LHCN-M2 (cell line): Measurements from ENCODE around the gene TBX1. TPM values are rescaled to one million over a fixed set of nuclear protein-coding genes. Genes with fewer than 3 reads are reported as not detected.
"Not testable (repeated sequence)": the region's sequence is repeated elsewhere in the genome, so short reads cannot be mapped to it uniquely, and the experiment has no call there.

Experiments used
- DNase-seq: peaks from one replicate; pipeline ENCODE4 v3.0.0-alpha.2; 2012; ENCODE audit warnings: low read depth
- total RNA-seq: library from RNA; depleted of rRNA; stranded (reverse); fragments of >200 nt; gene quantifications from 2 replicates; pipeline ENCODE4 v1.2.3, GENCODE V29; 2014

The TBX1 gene
- total RNA-seq, 1 experiment from 2014 or later: 16.7 TPM

DNA sequence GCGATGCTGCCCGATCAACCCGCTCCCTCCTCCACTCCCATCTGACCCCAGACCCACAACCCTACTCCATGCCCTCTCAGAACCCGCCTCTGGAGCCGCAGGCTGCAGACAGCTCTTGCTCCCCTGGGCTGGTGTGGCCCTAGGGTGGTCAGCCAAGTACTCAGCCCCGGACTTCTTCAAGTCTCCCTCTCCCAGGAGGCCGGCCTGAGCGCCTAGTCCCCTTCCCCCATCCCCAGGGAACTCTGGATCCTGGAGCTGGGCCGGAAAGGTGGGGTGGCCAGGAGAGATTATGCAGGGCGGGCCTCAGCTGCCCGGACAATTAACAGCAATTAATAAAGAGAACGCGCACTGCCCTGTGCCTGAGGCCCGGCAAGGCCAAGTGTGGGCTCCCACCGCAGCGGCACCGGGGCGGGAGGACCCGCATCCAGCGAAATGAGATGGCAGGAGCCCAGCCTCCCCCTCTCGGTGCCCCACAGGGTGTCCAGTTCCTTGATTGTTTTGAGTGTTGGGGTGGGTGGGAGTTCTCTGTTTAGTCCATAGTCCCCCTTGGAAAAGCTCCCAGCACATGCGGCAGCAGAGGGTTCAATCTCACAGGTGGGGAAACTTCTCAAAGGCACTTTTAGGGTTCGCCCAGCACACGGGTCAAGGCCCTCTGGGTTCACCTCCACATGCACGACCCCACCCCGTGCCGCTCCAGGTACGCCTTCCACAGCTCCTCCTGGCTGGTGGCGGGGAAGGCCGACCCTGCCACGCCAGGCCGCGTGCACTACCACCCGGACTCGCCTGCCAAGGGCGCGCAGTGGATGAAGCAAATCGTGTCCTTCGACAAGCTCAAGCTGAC, 3.1 kb downstream of the TBX1 start:
- DNase-seq: no peak

DNA sequence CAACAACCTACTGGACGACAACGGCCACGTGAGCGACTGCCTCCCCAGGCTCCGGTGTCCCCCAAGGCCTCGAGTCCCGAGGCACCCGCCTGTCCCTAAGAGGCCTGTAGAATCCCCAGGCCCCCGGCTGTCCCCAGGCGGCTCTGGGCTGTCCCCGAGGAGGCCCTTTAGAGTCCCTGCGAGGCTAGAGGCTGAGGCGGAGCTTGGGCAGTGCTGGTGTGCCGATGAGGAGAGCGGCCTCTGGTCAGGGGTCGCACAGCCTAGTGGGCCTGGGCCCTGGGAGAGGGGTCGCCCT, 3.7 kb downstream of the TBX1 start:
- no peak for DNase-seq

DNA sequence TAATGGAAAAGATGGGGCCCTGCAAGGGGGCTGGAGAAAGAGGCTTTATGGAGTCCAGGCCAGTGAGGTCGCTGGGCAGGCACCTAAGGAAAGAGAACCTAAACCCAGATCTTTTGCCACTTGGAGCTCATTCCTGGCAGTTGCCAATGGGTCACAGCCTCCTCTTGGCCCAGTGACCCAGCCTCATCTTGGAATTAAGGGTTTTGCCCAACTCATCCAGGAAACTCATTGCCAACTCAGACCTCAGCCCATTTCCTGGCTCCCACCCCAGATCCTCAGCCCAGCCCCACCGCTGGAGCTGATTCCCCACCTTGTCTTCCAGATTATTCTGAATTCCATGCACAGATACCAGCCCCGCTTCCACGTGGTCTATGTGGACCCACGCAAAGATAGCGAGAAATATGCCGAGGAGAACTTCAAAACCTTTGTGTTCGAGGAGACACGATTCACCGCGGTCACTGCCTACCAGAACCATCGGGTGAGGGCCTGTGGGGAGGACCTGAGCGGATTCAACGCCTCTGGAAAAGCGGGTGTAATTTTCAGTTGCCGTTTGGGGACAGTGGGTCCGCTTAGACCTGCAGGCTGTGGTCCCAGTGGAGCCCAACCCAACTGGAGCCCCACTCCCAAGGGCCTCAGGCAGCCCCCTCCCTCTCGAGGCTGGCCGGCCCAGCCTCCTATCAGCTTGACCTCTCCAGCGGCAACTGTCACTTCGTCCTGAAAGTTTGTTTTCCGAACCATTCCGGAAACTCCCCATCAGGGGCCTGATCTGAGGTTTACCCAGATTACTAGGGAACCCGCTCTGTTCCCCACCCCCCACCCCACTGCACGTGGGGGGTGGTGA, 4.3 kb downstream of the TBX1 start:
- DNase-seq: no peak

DNA sequence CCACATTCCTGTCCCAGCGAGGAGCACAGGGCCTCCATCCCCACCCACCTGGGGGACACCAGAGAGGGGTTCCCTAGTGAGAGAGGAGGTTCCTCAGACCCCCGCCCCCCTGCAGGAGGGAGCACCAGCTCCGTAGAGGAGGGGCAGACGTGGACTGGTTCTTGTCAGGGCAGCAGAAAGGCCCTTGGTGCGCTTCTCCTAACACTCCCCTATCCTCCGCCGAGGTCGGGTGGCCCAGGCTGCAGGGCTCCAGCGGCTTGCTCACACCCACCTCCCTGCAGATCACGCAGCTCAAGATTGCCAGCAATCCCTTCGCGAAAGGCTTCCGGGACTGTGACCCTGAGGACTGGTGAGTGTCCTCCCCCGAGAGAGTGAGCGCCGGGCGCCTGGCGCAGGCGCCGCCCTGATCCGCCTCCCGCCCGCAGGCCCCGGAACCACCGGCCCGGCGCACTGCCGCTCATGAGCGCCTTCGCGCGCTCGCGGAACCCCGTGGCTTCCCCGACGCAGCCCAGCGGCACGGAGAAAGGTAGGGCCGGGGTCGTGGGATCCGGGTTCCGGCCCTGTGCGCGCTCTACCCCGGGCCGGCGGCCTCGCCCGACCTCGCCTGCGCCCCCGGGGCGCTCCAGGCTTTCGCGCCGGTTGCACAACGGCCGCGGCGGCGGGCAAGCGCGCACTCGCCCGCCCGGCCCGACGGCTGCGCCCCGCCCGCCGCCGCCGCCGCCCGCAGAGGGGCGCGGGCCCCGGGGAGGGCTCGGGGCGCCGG, 5.1 kb downstream of the TBX1 start:
- no peak for DNase-seq

DNA sequence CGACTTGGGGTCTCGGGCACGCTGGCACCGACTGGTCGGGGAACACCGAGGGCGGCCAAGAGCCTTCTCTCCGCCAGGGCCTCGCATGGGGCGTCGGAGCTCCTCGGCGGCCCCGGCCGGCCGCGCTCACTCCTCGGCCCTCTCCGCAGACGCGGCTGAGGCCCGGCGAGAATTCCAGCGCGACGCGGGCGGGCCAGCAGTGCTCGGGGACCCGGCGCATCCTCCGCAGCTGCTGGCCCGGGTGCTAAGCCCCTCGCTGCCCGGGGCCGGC, 5.6 kb downstream of the TBX1 start:
- DNase-seq: no peak

DNA sequence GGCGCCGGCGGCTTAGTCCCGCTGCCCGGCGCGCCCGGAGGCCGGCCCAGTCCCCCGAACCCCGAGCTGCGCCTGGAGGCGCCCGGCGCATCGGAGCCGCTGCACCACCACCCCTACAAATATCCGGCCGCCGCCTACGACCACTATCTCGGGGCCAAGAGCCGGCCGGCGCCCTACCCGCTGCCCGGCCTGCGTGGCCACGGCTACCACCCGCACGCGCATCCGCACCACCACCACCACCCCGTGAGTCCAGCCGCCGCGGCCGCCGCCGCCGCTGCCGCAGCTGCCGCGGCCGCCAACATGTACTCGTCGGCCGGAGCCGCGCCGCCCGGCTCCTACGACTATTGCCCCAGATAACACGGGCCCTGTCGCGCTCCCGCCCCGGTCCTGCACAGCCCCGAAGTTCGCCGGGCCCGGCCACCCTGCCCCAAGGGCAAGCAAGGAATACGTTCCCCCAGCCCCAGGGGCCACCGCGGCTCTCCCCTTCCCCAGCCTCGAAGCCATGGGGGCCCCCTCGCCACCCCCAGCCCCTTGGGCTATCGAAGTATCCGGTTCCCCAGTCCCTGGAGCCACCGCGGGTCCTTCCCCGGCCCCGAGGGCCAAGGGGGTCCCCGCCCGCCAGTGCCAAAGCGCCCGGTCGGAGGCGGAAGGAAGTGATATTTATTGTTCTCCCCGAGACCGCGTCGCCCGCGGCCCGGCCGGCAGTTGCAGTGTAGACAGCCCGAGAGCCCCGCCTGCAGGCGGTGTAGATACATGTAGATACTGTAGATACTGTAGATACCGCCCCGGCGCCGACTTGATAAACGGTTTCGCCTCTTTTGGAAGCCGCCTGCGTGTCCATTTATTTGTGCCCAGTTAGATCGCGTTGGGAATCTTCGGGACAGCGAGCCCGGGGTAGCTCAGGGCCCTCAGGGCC, 6.2 kb downstream of the TBX1 start:
- no peak for DNase-seq

DNA sequence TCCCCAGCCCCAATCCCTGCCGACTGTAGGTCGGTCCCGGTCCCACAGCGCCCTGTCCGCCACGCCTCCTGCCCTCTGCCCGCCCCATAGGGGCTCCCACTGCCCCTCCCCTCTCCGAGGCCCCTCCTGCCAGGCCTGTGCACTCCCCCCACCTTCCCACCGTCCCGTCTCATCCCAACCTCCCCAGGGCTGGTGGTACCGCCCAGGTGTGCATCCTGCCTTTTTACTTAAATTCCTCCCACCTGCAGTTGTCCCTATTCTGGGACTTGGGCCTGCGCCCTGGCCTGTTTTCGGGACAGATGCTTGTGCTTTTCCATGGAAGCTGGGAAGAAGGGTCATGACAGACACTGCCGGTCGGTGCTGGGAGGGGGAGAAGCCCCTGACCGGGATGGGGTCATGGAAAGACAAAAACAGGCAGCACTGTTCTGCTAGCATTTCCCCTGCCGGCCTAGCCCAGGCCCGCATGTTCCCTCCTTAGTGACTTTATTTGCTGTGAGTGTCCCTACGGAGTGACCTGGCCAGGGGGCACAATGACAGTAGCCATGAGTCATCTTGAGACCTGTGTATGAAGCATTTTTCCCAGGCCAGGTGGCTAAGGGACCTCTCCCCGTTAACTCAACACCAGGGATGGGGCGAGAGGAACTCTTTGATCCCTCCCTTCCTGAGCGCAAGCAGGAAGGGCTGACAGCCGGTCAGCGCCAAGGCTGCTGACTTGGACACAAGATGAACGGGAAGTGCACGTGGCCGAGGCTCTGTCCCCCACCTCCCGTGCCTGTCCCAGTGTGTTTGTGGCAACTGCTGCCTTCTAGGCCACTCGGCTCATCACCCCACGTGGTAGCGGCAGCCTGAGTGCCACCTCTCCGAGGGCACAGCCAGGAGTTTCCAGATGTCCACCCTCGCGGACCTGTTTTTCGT, 7.1 kb downstream of the TBX1 start:
- no peak for DNase-seq

DNA sequence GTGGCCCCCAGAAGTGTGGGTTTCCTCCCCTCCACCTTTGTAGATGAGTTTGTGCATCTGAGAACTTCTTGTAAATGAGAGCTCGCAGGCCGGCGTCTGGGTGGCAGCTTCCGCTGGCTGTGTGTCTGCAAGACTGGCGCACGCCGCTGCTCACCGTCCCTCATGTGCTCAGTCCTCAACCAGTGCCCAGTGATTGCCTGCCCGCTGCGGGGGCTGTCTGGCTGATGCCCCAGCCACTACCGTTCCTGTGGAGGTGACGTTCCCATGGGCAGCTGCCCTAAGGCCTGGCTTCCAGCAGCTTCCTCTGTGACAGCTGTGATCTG, 8.8 kb downstream of the TBX1 start:
- no peak for DNase-seq

DNA sequence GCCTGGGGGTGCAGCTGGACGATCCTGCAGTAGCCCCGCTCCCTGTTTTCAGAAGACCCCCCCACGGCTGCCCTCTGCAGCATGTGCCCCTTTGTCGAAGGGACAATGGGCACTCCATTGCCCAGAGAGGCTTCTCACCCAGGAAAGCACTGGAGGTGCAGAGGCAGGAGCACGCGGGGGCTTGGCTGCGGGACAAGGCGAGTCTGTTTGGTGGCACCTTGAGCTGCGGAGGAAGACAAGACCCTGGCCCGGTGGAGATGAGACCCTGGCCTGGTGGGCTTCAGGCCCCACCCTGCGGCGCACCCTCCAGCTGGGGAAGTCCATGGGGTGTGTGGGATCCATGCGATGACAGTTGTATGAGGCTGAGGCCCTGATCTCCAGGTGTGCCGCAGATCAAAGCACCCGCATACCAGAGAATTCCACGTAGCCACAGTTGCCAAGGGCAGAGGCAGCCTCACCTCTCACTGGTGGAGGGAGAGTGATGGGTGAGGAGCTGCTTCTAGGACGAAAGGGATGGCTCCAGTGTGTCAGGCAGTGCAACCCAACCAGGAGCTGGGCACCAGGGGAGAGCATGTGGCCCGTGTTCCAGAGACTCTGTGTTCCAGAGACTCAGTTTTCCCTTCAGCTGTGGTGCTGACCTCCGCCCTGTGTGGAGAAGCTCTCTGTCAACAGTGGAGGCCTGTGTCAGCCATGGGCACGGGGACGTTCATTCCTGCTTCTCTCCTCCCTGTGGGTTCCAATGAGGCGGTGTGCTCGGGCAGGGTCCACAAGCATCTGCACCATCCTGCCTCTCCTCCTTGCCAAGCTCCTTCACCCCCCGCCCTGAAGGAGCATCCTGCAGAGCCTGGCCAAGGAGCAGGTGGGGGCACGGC, 10.0 kb downstream of the TBX1 start:
- no peak for DNase-seq

DNA sequence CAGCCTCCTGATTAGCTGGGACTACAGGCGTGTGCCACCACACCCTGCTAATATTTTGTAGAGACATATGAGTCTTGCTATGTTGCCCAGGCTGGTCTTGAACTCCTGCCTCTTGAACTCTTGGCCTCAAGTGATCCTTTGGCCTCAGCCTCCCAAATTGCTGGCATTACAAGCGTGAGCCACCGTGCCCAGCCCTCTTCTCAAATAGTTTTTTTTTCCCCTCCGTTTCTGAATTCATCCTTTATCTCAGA, 11.8 kb downstream of the TBX1 start:
- DNase-seq: no peak

DNA sequence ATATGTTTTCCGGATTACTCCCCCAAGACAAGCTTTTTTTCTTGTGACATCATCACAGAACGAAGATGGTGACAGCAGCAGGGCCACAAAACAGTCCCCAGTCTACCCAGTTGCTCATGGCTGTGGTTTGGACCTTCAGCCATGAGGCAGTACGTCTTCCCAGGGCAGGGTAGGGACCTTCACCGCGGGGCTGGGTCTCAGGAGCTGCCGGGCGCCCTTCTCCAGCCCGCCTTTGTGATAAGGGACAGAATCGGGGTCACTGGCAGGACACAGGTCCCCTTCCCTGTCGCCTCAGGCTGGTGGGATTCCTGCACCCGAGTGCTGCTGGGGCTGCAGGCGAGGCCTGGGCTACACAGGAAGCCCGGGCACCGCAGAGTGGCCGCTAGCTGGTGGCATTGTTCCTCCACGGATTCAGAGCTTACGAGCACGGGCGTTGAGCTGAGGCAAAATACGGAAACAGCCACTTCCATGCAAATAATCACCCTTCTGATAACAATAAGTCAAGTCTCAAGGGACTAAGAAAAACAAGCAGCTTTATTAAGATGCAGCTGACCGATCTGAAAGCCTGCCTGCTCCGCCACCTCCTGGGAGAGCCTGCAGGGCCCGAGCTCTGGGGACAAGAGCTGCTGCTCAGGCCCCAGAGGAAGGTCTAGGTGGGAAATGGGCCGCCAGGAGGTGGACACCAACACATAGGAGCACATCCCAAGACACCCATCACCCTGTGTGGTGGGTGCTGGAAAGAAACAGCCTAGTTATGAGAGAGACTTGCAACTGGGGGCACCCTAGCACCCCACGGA, 12.3 kb downstream of the TBX1 start:
- DNase-seq: no peak

DNA sequence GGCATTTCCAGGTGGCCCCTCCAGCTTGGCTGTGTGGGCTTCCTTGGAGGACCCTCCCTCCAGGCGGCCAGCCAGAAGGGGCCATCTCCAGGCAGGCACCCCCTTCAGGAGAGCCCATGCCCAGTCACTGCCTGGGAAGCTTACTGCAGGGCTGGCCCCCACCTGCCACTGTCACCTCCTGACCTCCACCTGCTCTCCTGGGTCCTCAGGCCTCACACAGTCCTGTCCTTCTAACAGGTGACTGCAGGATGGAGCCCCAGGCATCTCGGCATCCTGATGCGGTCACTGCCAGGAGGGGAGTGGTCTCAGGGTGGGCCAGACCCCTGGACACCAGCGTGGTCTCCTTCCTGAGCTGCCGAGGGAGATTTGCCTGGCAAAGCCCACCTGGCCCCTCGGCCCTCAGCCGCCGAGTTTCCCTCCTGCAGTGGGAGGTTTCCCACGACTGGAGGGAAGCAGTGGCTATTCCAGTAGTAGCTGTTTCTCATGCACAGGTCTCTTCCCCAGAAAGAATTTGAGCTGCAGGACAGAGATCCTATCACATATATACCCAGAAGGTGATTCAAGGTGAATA, 13.0 kb downstream of the TBX1 start:
- DNase-seq: no peak

DNA sequence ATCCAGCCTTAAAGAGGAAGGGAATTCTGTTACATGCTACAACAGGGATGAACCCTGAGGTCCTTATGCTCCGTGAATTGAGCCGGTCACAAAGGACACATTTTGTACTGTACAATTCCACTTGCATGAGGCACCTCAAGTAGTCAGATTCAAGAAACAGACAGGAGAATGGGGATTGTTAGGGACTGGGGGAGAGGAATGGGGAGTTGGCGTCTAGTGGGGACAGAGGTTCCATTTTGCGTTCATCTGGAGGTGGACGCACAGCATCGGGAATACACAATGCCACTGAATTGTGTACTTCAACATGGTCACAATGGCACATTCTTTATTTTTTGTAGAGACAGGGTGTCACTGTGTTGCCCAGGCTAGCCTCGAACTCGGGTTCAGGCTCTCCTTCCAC, 14.1 kb downstream of the TBX1 start:
- no peak for DNase-seq

DNA sequence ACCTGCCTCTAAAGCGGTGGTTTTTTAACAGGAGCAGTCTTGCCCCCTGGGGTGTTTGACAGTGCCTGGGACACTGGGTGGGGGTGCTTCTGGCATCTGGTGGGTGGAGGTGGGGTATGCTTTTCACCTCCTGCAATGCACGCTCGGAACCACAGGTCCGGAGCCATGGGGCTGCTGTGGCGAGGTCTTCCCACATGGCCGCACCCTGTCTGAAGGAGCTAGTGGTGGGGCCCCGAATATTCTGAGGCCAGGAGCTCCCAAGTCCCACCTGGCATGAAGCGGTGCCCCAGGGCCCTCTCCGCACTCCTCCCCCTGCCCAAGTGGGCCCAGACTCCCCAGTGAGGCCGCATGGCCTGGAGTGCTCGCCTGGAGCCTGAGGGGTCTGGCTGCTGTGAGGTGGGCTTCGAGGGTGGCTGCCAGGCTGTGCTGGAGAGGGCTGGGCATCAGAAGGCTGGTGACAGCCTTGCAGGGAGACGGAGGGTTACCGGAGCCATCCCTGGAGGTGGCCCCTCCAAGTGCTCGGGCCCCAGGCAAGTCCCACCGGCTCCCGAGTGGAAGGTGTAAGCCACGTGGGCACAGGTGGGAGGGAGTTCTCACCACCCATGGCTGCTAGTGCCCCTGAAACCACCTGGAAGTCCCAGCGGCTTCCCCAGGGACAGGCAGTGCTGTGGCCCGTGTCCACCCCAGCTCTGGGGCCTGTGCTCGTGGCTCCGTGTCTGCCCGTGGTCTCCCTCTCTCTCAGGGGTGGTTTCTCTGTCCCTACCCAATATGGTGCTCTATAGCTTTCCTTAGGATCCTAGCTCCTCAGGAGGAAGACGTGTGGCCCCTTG, 15.1 kb downstream of the TBX1 start:
- DNase-seq: no peak

DNA sequence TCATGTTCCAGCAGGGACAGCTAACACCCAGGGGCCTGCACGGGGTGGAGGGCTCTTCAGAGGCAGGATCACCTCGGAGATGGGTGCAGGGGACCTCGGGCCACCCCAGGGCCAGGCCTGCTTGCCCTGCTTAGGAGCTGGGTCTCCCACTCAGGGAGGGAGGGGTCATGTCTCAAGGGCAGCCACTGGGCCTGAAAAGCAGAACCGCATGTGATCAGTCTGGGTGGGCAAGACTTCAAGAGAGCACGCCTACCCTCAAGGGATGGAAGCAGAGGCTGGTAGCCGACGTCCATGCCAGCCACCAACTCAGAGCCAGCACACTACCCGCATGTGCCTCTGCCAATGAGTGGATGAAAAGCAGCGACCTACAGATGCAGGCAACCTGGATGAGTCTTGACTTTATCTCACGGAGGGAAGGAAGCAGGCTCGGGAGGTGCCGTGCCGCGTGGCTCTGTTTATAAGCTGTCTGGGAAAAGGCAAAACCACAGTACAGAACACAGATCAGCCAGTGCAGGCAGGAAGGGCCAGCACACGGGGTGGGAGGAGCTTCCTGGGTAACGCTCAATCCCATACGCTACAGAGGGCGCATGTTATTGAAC, 16.0 kb downstream of the TBX1 start:
- no peak for DNase-seq

DNA sequence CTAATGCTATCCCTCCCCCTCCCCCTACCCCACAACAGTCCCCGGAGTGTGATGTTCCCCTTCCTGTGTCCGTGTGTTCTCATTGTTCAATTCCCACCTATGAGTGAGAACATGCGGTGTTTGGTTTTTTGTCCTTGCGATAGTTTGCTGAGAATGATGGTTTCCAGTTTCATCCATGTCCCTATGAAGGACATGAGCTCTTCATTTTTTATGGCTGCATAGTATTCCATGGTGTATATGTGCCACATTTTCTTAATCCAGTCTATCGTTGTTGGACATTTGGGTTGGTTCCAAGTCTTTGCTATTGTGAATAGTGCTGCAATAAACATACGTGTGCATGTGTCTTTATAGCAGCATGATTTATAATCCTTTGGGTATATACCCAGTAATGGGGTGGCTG, 16.6 kb downstream of the TBX1 start:
- not testable (repeated sequence) for DNase-seq

DNA sequence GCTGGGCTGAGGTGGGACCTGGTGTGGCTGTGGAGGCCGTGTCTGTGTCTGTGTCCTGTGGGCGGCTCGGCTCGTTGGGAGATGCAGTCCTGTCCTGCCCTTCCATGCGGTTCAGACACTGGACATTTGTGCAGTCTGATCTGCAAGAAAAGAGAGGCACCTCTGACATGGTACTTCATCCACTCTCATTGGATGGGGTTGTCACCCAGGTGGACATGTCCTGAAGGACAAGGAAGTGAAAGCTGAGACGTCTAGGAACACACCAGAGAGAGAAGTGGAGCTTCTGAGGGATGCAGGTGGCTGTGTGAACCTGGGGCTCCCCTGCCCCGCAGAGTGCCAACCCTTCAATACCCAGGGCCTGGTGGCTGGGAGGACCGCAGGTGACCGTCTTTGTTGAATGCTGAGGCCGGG, 18.4 kb downstream of the TBX1 start:
- DNase-seq: no peak
